Measurements from ENCODE around the gene TELO2. TPM values are rescaled to one million over a fixed set of nuclear protein-coding genes. Genes with fewer than 3 reads are reported as not detected.

Gene TELO2
- total RNA-seq, 1 experiment from 2014 or later: 8.7 TPM

GRCh38 chr16:1455190-1456171 is 37.7 kb upstream of the TELO2 start:
- DNase-seq: no peak
- no peaks in the 10 kb centered on the region for H4K20me1 ChIP-seq (ENCODE audit: insufficient read depth, low read depth, low read length)
- H3K9ac ChIP-seq (ENCODE audit: low read length): no peak overlapping the region
- no peak overlapping the region for H2AFZ ChIP-seq (ENCODE audit: low read length)
- H3K9me2 ChIP-seq (replicated peaks; ENCODE audit: insufficient read depth, low read length): no peaks in the 10 kb centered on the region
- H3K4me3 ChIP-seq (ENCODE audit: low read length): no peak overlapping the region
- H3K27me3 ChIP-seq (ENCODE audit: low read length): no peaks in the 10 kb centered on the region
- H3K27ac ChIP-seq (ENCODE audit: low read length): no peak overlapping the region
- no peaks in the 10 kb centered on the region for H3K36me3 ChIP-seq (ENCODE audit: insufficient read depth, low read length)
- H3K4me1 ChIP-seq (ENCODE audit: low read length): no peaks in the 10 kb centered on the region
- H3K9me3 ChIP-seq (ENCODE audit: low read length): no peaks in the 10 kb centered on the region
- H3K4me2 ChIP-seq (ENCODE audit: low read depth, low read length, poor library complexity, severe bottlenecking): no peak overlapping the region
- H3K79me2 ChIP-seq (ENCODE audit: low read length): no peaks in the 10 kb centered on the region

- no peaks in the 10 kb centered on the region for H3K27me3 ChIP-seq (ENCODE audit: low read length)
- no peaks in the 10 kb centered on the region for H3K9me2 ChIP-seq (replicated peaks; ENCODE audit: insufficient read depth, low read length)
- no peaks in the 10 kb centered on the region for H3K36me3 ChIP-seq (ENCODE audit: insufficient read depth, low read length)
- no peaks in the 10 kb centered on the region for H3K79me2 ChIP-seq (ENCODE audit: low read length)
- no peak overlapping the region for H3K4me3 ChIP-seq (ENCODE audit: low read length)
- no peak overlapping the region for H2AFZ ChIP-seq (ENCODE audit: low read length)
- no peaks in the 10 kb centered on the region for H4K20me1 ChIP-seq (ENCODE audit: insufficient read depth, low read depth, low read length)
- H3K4me2 ChIP-seq (ENCODE audit: low read depth, low read length, poor library complexity, severe bottlenecking): no peak overlapping the region
- H3K4me1 ChIP-seq (ENCODE audit: low read length): no peaks in the 10 kb centered on the region
- H3K9ac ChIP-seq (ENCODE audit: low read length): no peak overlapping the region
- no peak for DNase-seq
- H3K9me3 ChIP-seq (ENCODE audit: low read length): no peaks in the 10 kb centered on the region
- H3K27ac ChIP-seq (ENCODE audit: low read length): no peak overlapping the region
These were observed 36.2 kb upstream of the TELO2 start for GRCh38 chr16:1456951-1457350.

GRCh38 chr16:1457489-1458245 is 35.5 kb upstream of the TELO2 start:
- Histone ChIP-seq H3K4me3 (ENCODE audit: low read length) (no peak overlapping the region), H3K36me3 (ENCODE audit: insufficient read depth, low read length) (no peaks in the 10 kb centered on the region), H3K79me2 (ENCODE audit: low read length) (no peaks in the 10 kb centered on the region), H3K9me2 (replicated peaks; ENCODE audit: insufficient read depth, low read length) (no peaks in the 10 kb centered on the region), H3K9ac (ENCODE audit: low read length) (no peak overlapping the region), H4K20me1 (ENCODE audit: insufficient read depth, low read depth, low read length) (no peaks in the 10 kb centered on the region), H2AFZ (ENCODE audit: low read length) (no peak overlapping the region), H3K27ac (ENCODE audit: low read length) (no peak overlapping the region), H3K4me1 (ENCODE audit: low read length) (no peaks in the 10 kb centered on the region), H3K9me3 (ENCODE audit: low read length) (no peaks in the 10 kb centered on the region), H3K4me2 (ENCODE audit: low read depth, low read length, poor library complexity, severe bottlenecking) (no peak overlapping the region), H3K27me3 (ENCODE audit: low read length) (no peaks in the 10 kb centered on the region)
- no peak for DNase-seq

- H3K4me3 ChIP-seq (ENCODE audit: low read length): no peak overlapping the region
- no peaks in the 10 kb centered on the region for H3K4me1 ChIP-seq (ENCODE audit: low read length)
- no peak overlapping the region for H2AFZ ChIP-seq (ENCODE audit: low read length)
- H3K9me2 ChIP-seq (replicated peaks; ENCODE audit: insufficient read depth, low read length): no peaks in the 10 kb centered on the region
- H3K27ac ChIP-seq (ENCODE audit: low read length): no peak overlapping the region
- no peaks in the 10 kb centered on the region for H3K36me3 ChIP-seq (ENCODE audit: insufficient read depth, low read length)
- no peaks in the 10 kb centered on the region for H3K9me3 ChIP-seq (ENCODE audit: low read length)
- H3K4me2 ChIP-seq (ENCODE audit: low read depth, low read length, poor library complexity, severe bottlenecking): no peak overlapping the region
- H3K9ac ChIP-seq (ENCODE audit: low read length): no peak overlapping the region
- H3K79me2 ChIP-seq (ENCODE audit: low read length): no peaks in the 10 kb centered on the region
- H4K20me1 ChIP-seq (ENCODE audit: insufficient read depth, low read depth, low read length): no peaks in the 10 kb centered on the region
- no peak for DNase-seq
- no peaks in the 10 kb centered on the region for H3K27me3 ChIP-seq (ENCODE audit: low read length)
These were observed 34.7 kb upstream of the TELO2 start for GRCh38 chr16:1458336-1458976.

GRCh38 chr16:1458977-1459341 is 34.2 kb upstream of the TELO2 start:
- Histone ChIP-seq H3K27me3 (ENCODE audit: low read length) (no peaks in the 10 kb centered on the region), H3K36me3 (ENCODE audit: insufficient read depth, low read length) (no peaks in the 10 kb centered on the region), H3K27ac (ENCODE audit: low read length) (no peak overlapping the region), H2AFZ (ENCODE audit: low read length) (no peak overlapping the region), H3K4me2 (ENCODE audit: low read depth, low read length, poor library complexity, severe bottlenecking) (no peak overlapping the region), H3K79me2 (ENCODE audit: low read length) (no peaks in the 10 kb centered on the region), H3K4me1 (ENCODE audit: low read length) (no peaks in the 10 kb centered on the region), H4K20me1 (ENCODE audit: insufficient read depth, low read depth, low read length) (no peaks in the 10 kb centered on the region), H3K9ac (ENCODE audit: low read length) (no peak overlapping the region), H3K9me3 (ENCODE audit: low read length) (no peaks in the 10 kb centered on the region), H3K9me2 (replicated peaks; ENCODE audit: insufficient read depth, low read length) (no peaks in the 10 kb centered on the region), H3K4me3 (ENCODE audit: low read length) (no peak overlapping the region)
- no peak for DNase-seq

- Histone ChIP-seq H4K20me1 (ENCODE audit: insufficient read depth, low read depth, low read length) (no peaks in the 10 kb centered on the region), H3K9me3 (ENCODE audit: low read length) (no peaks in the 10 kb centered on the region), H3K9ac (ENCODE audit: low read length) (no peak overlapping the region), H3K4me1 (ENCODE audit: low read length) (no peaks in the 10 kb centered on the region), H3K4me2 (ENCODE audit: low read depth, low read length, poor library complexity, severe bottlenecking) (no peak overlapping the region), H3K9me2 (replicated peaks; ENCODE audit: insufficient read depth, low read length) (no peaks in the 10 kb centered on the region), H3K27me3 (ENCODE audit: low read length) (no peaks in the 10 kb centered on the region), H3K36me3 (ENCODE audit: insufficient read depth, low read length) (no peaks in the 10 kb centered on the region), H2AFZ (ENCODE audit: low read length) (no peak overlapping the region), H3K4me3 (ENCODE audit: low read length) (no peak overlapping the region), H3K27ac (ENCODE audit: low read length) (no peak overlapping the region), H3K79me2 (ENCODE audit: low read length) (no peaks in the 10 kb centered on the region)
- DNase-seq: no peak
These were observed 33.2 kb upstream of the TELO2 start for GRCh38 chr16:1459967-1460366.

- no peaks in the 10 kb centered on the region for H3K27me3 ChIP-seq (ENCODE audit: low read length)
- no peaks in the 10 kb centered on the region for H3K36me3 ChIP-seq (ENCODE audit: insufficient read depth, low read length)
- no peak overlapping the region for H3K4me2 ChIP-seq (ENCODE audit: low read depth, low read length, poor library complexity, severe bottlenecking)
- H3K9me3 ChIP-seq (ENCODE audit: low read length): no peaks in the 10 kb centered on the region
- no peak overlapping the region for H3K9ac ChIP-seq (ENCODE audit: low read length)
- H3K27ac ChIP-seq (ENCODE audit: low read length): no peak overlapping the region
- H3K4me3 ChIP-seq (ENCODE audit: low read length): no peak overlapping the region
- no peak overlapping the region for H2AFZ ChIP-seq (ENCODE audit: low read length)
- H3K9me2 ChIP-seq (replicated peaks; ENCODE audit: insufficient read depth, low read length): no peaks in the 10 kb centered on the region
- no peaks in the 10 kb centered on the region for H4K20me1 ChIP-seq (ENCODE audit: insufficient read depth, low read depth, low read length)
- H3K79me2 ChIP-seq (ENCODE audit: low read length): no peaks in the 10 kb centered on the region
- no peaks in the 10 kb centered on the region for H3K4me1 ChIP-seq (ENCODE audit: low read length)
- DNase-seq: no peak
These were observed 32.5 kb upstream of the TELO2 start for GRCh38 chr16:1460602-1461138.

GRCh38 chr16:1461146-1461545 is 32.0 kb upstream of the TELO2 start:
- Histone ChIP-seq H4K20me1 (ENCODE audit: insufficient read depth, low read depth, low read length) (no peaks in the 10 kb centered on the region), H3K9me2 (replicated peaks; ENCODE audit: insufficient read depth, low read length) (no peaks in the 10 kb centered on the region), H3K27me3 (ENCODE audit: low read length) (no peaks in the 10 kb centered on the region), H3K9me3 (ENCODE audit: low read length) (no peaks in the 10 kb centered on the region), H3K79me2 (ENCODE audit: low read length) (no peaks in the 10 kb centered on the region), H3K4me3 (ENCODE audit: low read length) (no peak overlapping the region), H3K9ac (ENCODE audit: low read length) (no peak overlapping the region), H3K36me3 (ENCODE audit: insufficient read depth, low read length) (no peaks in the 10 kb centered on the region), H3K4me1 (ENCODE audit: low read length) (no peaks in the 10 kb centered on the region), H3K4me2 (ENCODE audit: low read depth, low read length, poor library complexity, severe bottlenecking) (no peak overlapping the region), H3K27ac (ENCODE audit: low read length) (no peak overlapping the region), H2AFZ (ENCODE audit: low read length) (no peak overlapping the region)
- DNase-seq: no peak

All from Karpas-422 (cell line).